Subcutaneous abdominal adipose tissue (tissue), 5 donors: Measurements from ENCODE around the gene VPREB3.

Source experiments
- H3K27ac ChIP-seq: one replicate; pipeline ENCODE4 v1.7.0; 2013; ENCODE audit warnings: low read depth, mild to moderate bottlenecking, inconsistent platforms, low read length, moderate library complexity
- H3K27me3 ChIP-seq, 5 donors: one replicate each; pipeline ENCODE4 v1.7.0; 2013; ENCODE audit warnings: low read length in 5 of 5, inconsistent platforms in 1 of 5; ENCODE audit not compliant: control insufficient read depth in 5 of 5, insufficient read depth in 4 of 5
- H3K36me3 ChIP-seq, 5 donors: one replicate each; pipeline ENCODE4 v1.7.0; 2013; ENCODE audit warnings: low read length in 5 of 5; ENCODE audit not compliant: control insufficient read depth in 5 of 5, insufficient read depth in 5 of 5
- H3K4me1 ChIP-seq, 5 donors: one replicate each; pipeline ENCODE4 v1.7.0; 2013; ENCODE audit warnings: low read length in 5 of 5, mild to moderate bottlenecking in 3 of 5, moderate library complexity in 1 of 5; ENCODE audit not compliant: control insufficient read depth in 5 of 5, insufficient read depth in 5 of 5
- H3K4me3 ChIP-seq, 5 donors: one replicate each; pipeline ENCODE4 v1.7.0; 2013; ENCODE audit warnings: low read length in 5 of 5, low read depth in 1 of 5
- H3K9ac ChIP-seq, 5 donors: one replicate each; pipeline ENCODE4 v1.7.0; 2013; ENCODE audit warnings: low read length in 5 of 5, mild to moderate bottlenecking in 4 of 5, moderate library complexity in 3 of 5
- H3K9me3 ChIP-seq, 5 donors: one replicate each; pipeline ENCODE4 v1.7.0; 2013; ENCODE audit warnings: low read length in 5 of 5; ENCODE audit not compliant: control insufficient read depth in 5 of 5
- donor health status: healthy.
- donor health status: healthy.
- donor health status: healthy.
- donor health status: healthy.
- donor health status: healthy.

Gene VPREB3

GRCh38 chr22:23783265-23784150 lies 29.3 kb upstream of the VPREB3 start:
- Histone ChIP-seq H3K4me3 (no peak overlapping the region), H3K27ac (no peak overlapping the region), H3K9ac (peak overlapping the region in 1 of 5 donors; percentile 14)

GRCh38 chr22:23782703-23783102 lies 28.5 kb upstream of the VPREB3 start:
- Histone ChIP-seq H3K4me1 (peaks cover 11 to 30% (median 19%) of the 10 kb centered on the region in 5 donors), H3K9ac (no peak overlapping the region), H3K36me3 (no peaks in the 10 kb centered on the region), H3K27ac (no peak overlapping the region), H3K27me3 (peaks cover 0 to 2% (median 0%) of the 10 kb centered on the region in 5 donors), H3K9me3 (no peaks in the 10 kb centered on the region), H3K4me3 (no peak overlapping the region)

More at GRCh38 chr22:23783265-23784150, 29.3 kb upstream of the VPREB3 start:
- Histone ChIP-seq H3K4me1 (peaks cover 11 to 38% (median 24%) of the 10 kb centered on the region in 5 donors), H3K36me3 (no peaks in the 10 kb centered on the region), H3K9me3 (no peaks in the 10 kb centered on the region), H3K27me3 (peaks cover 0 to 2% (median 0%) of the 10 kb centered on the region in 5 donors)

GRCh38 chr22:23782252-23782651 lies 28.0 kb upstream of the VPREB3 start:
- H3K36me3 ChIP-seq, result no peaks in the 10 kb centered on the region
- peaks cover 0 to 2% (median 0%) of the 10 kb centered on the region in 5 donors for H3K27me3 ChIP-seq
- H3K27ac ChIP-seq, result no peak overlapping the region
- H3K4me3 ChIP-seq, result no peak overlapping the region
- H3K4me1 ChIP-seq, result peaks cover 10 to 26% (median 15%) of the 10 kb centered on the region in 5 donors
- no peaks in the 10 kb centered on the region for H3K9me3 ChIP-seq
- H3K9ac ChIP-seq, result no peak overlapping the region

- Histone ChIP-seq H3K4me3 (no peak overlapping the region), H3K27ac (no peak overlapping the region), H3K9me3 (no peaks in the 10 kb centered on the region), H3K9ac (no peak overlapping the region), H3K27me3 (peaks cover 0 to 2% (median 0%) of the 10 kb centered on the region in 5 donors), H3K4me1 (peaks cover 10 to 25% (median 14%) of the 10 kb centered on the region in 5 donors), H3K36me3 (no peaks in the 10 kb centered on the region)
Observed at GRCh38 chr22:23781511-23782183, 27.4 kb upstream of the VPREB3 start.

GRCh38 chr22:23781065-23781464 lies 26.8 kb upstream of the VPREB3 start:
- Histone ChIP-seq H3K9ac (no peak overlapping the region), H3K9me3 (no peaks in the 10 kb centered on the region), H3K4me1 (peaks cover 5 to 19% (median 8%) of the 10 kb centered on the region in 5 donors), H3K27ac (no peak overlapping the region), H3K27me3 (no peaks in the 10 kb centered on the region), H3K36me3 (no peaks in the 10 kb centered on the region), H3K4me3 (no peak overlapping the region)

GRCh38 chr22:23780146-23780748 lies 26.0 kb upstream of the VPREB3 start:
- H3K36me3 ChIP-seq, result no peaks in the 10 kb centered on the region
- no peaks in the 10 kb centered on the region for H3K27me3 ChIP-seq
- H3K4me3 ChIP-seq, result no peak overlapping the region
- no peaks in the 10 kb centered on the region for H3K9me3 ChIP-seq
- H3K27ac ChIP-seq, result no peak overlapping the region
- H3K4me1 ChIP-seq, result peaks cover 5 to 21% (median 8%) of the 10 kb centered on the region in 5 donors
- no peak overlapping the region for H3K9ac ChIP-seq

GRCh38 chr22:23779731-23780130 lies 25.5 kb upstream of the VPREB3 start:
- Histone ChIP-seq H3K9ac (no peak overlapping the region), H3K4me3 (no peak overlapping the region), H3K4me1 (peaks cover 8 to 26% (median 13%) of the 10 kb centered on the region in 5 donors), H3K36me3 (no peaks in the 10 kb centered on the region), H3K27me3 (no peaks in the 10 kb centered on the region), H3K27ac (no peak overlapping the region), H3K9me3 (no peaks in the 10 kb centered on the region)

GRCh38 chr22:23779083-23779482 lies 24.9 kb upstream of the VPREB3 start:
- H3K9me3 ChIP-seq, result no peaks in the 10 kb centered on the region
- no peaks in the 10 kb centered on the region for H3K27me3 ChIP-seq
- peaks cover 8 to 32% (median 19%) of the 10 kb centered on the region in 5 donors for H3K4me1 ChIP-seq
- H3K36me3 ChIP-seq, result no peaks in the 10 kb centered on the region
- H3K9ac ChIP-seq, result no peak overlapping the region
- H3K27ac ChIP-seq, result no peak overlapping the region
- H3K4me3 ChIP-seq, result no peak overlapping the region

- H3K4me1 ChIP-seq, result peaks cover 8 to 38% (median 25%) of the 10 kb centered on the region in 5 donors
- H3K4me3 ChIP-seq, result no peak overlapping the region
- no peaks in the 10 kb centered on the region for H3K36me3 ChIP-seq
- H3K9ac ChIP-seq, result no peak overlapping the region
- H3K27me3 ChIP-seq, result no peaks in the 10 kb centered on the region
- H3K9me3 ChIP-seq, result no peaks in the 10 kb centered on the region
- no peak overlapping the region for H3K27ac ChIP-seq
Observed at GRCh38 chr22:23778577-23778900, 24.3 kb upstream of the VPREB3 start.
